Upper lobe of left lung (tissue), 6 donors: ENCODE data around the gene ATXN2. TPM values are rescaled to one million over a fixed set of nuclear protein-coding genes. Genes with fewer than 3 reads are reported as not detected.
"Not testable (repeated sequence)": the region's sequence is repeated elsewhere in the genome, so short reads cannot be mapped to it uniquely, and the experiment has no call there.

ENCODE experiments used
- ATAC-seq, 2 donors: fragments of 200-7000 bp; cut with Tn5 transposase; one replicate each; pipeline ENCODE4 v1.9.1; 2022; ENCODE audit warnings: mild to moderate bottlenecking in 2 of 2, moderate library complexity in 2 of 2; ENCODE audit not compliant: low FRiP score in 2 of 2
- DNase-seq, 2 donors: peaks; one replicate each; pipeline ENCODE4 v3.0.0-alpha.2; 2019 to 2020
- H3K27ac ChIP-seq, 4 donors: fragments of 200-600 bp; sonication (generic); one replicate each; pipeline ENCODE4 v1.5.1; 2016 to 2019
- H3K27me3 ChIP-seq, 4 donors: fragments of 200-600 bp; sonication (generic); one replicate each; pipeline ENCODE4 v1.5.1; 2017 to 2019
- H3K36me3 ChIP-seq, 4 donors: fragments of 200-600 bp; sonication (generic); one replicate each; pipeline ENCODE4 v1.5.1; 2016 to 2019
- H3K4me1 ChIP-seq, 4 donors: fragments of 200-600 bp; sonication (generic); one replicate each; pipeline ENCODE4 v1.5.1; 2018 to 2019
- H3K4me3 ChIP-seq, 4 donors: fragments of 200-600 bp; sonication (generic); one replicate each; pipeline ENCODE4 v1.5.1; 2017 to 2019; ENCODE audit warnings: mild to moderate bottlenecking in 2 of 4, moderate library complexity in 1 of 4
- H3K9me3 ChIP-seq, 4 donors: fragments of 200-600 bp; sonication (generic); one replicate each; pipeline ENCODE4 v1.5.1; 2018 to 2019
- EP300 ChIP-seq, 4 donors: sonication (generic); formaldehyde crosslinking; IDR thresholded peaks; one replicate each; pipeline ENCODE4 v1.5.1; 2017; ENCODE audit warnings: antibody characterized with exemption in 4 of 4, control low read depth in 2 of 4
- POLR2A ChIP-seq, 4 donors: fragments of 450-650 bp; IDR thresholded peaks; one replicate each; pipeline ENCODE4 v1.5.1; 2016 to 2017; ENCODE audit warnings: antibody characterized with exemption in 4 of 4, mild to moderate bottlenecking in 2 of 4
- POLR2AphosphoS5 ChIP-seq, 2 donors: sonication (generic); formaldehyde crosslinking; IDR thresholded peaks; one replicate each; pipeline ENCODE4 v1.5.1; 2017; ENCODE audit warnings: antibody characterized with exemption in 2 of 2
- WGBS, 2 donors: methylation state at CpG; one replicate each; pipeline ENCODE4 v1.1.5; 2017 to 2018; 5-methylcytosine and 5-hydroxymethylcytosine counted together
- total RNA-seq, 6 donors: library from RNA; depleted of rRNA in 4 of 6; stranded (reverse); fragments of >200 nt in 4 of 6; gene quantifications; one replicate each; pipeline versions ENCODE4 v1.1.0 to v1.2.1, GENCODE V29; 2016 to 2021
- TF ChIP-seq, protein P1 (sequence below), 6 experiments: fragments of 450-650 bp in 4 of 6; fragments of 200-600 bp in 2 of 6; sonication (generic) in 2 of 6; IDR thresholded peaks; one replicate each; pipeline ENCODE4 v1.5.1; 2016 to 2019; ENCODE audit warnings: antibody characterized with exemption in 6 of 6
- donor health status: DM: no; HTN: no; CAD: no; lungs with moderate emphysema.
- donor health status: DM: no; HTN: yes; CAD: no; lungs with severe emphysema.

Gene ATXN2
- total RNA-seq, 6 donors from 2014 or later: 50.7 to 189 (median 75.2) TPM

DNA sequence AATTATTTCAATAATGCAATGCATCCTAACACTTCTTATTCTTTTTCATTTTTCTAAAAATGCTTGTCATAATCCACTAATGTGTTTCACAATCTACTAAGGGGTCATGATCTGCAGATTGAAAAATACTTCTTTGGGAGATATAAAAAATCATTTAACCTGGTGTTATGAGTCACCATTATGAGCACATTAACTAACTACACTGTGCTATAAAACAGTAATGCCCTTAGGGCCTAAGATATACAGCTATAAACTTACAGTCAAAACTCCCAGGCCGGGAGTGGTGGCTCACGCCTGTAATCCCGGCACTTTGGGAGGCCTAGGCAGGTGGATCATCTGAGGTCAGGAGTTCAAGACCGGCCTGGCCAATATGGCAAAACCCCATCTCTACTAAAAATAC, 14.2 kb downstream of the ATXN2 start:
- no peak for ATAC-seq
- H3K27ac ChIP-seq: no peak overlapping the region
- H3K9me3 ChIP-seq: no peaks in the 10 kb centered on the region
- DNase-seq: no peak
- no peaks in the 10 kb centered on the region for H3K27me3 ChIP-seq
- no peaks in the 10 kb centered on the region for H3K36me3 ChIP-seq
- TF ChIP-seq POLR2A (IDR thresholded peaks at IDR 0.05): no peak
- TF ChIP-seq, protein P1, sequence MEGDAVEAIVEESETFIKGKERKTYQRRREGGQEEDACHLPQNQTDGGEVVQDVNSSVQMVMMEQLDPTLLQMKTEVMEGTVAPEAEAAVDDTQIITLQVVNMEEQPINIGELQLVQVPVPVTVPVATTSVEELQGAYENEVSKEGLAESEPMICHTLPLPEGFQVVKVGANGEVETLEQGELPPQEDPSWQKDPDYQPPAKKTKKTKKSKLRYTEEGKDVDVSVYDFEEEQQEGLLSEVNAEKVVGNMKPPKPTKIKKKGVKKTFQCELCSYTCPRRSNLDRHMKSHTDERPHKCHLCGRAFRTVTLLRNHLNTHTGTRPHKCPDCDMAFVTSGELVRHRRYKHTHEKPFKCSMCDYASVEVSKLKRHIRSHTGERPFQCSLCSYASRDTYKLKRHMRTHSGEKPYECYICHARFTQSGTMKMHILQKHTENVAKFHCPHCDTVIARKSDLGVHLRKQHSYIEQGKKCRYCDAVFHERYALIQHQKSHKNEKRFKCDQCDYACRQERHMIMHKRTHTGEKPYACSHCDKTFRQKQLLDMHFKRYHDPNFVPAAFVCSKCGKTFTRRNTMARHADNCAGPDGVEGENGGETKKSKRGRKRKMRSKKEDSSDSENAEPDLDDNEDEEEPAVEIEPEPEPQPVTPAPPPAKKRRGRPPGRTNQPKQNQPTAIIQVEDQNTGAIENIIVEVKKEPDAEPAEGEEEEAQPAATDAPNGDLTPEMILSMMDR (IDR thresholded peaks at IDR 0.05): no peak
- TF ChIP-seq POLR2AphosphoS5 (IDR thresholded peaks at IDR 0.05): no peak
- no peak for TF ChIP-seq EP300 (IDR thresholded peaks at IDR 0.05)
- 84 to 96% methylated on average over 4 of the region's 4 CpGs for WGBS, 2 donors
- no peak overlapping the region for H3K4me3 ChIP-seq
- peaks cover 0 to 13% (median 9%) of the 10 kb centered on the region in 4 donors for H3K4me1 ChIP-seq

DNA sequence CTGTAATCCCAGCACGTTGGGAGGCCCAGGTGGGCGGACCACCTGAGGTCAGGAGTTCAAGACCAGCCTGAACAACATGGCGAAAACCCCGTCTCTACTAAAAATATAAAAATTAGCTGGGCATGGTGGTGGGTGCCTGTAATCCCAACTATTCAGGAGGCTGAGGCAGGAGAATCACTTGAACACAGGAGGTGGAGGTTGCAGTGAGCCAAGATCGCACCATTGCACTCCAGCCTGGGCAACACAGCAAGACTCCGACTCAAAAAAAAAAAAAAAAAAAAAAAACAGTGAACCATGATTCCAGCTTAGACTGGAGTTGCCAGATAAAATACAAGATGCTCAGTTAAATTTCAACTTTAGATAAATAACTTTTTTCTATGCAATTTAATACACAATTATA, 15.6 kb downstream of the ATXN2 start:
- WGBS, 2 donors: 93 to 97% methylated on average over 6 of the region's 6 CpGs
- H3K36me3 ChIP-seq, ATAC-seq, H3K27ac ChIP-seq, DNase-seq, H3K9me3 ChIP-seq, H3K4me3 ChIP-seq, H3K27me3 ChIP-seq: not testable (repeated sequence)
- peaks cover 6 to 27% (median 11%) of the 10 kb centered on the region in 4 donors for H3K4me1 ChIP-seq

DNA sequence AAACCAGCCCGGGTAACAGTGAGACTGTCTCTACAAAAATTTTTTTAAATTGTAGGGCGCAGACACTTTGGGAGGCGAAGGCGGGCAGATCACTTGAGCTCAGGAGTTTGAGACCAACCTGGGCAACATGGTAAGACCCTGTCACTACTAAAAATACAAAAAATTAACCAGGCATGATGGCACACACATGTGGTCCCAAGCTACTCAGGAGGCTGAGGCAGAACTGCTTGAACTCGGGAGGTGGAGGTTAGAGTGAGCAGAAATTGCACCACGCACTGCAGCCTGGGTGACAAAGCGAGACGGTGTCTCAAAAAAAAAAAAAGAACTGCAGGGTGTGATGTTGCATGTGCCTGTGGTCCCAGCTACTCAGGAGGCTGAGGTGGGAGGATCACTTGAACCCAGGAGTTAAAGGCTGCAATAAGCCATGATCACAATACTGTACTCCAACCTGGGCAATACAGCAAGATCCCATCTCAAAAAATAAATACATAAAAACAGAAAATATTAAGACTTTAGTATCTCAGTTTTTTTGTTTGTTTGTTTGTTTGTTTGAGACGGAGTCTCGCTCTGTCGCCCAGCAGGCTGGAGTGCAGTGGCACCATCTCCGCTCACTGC, 16.9 kb downstream of the ATXN2 start:
- H3K4me1 ChIP-seq: peaks cover 14 to 31% (median 16%) of the 10 kb centered on the region in 4 donors

DNA sequence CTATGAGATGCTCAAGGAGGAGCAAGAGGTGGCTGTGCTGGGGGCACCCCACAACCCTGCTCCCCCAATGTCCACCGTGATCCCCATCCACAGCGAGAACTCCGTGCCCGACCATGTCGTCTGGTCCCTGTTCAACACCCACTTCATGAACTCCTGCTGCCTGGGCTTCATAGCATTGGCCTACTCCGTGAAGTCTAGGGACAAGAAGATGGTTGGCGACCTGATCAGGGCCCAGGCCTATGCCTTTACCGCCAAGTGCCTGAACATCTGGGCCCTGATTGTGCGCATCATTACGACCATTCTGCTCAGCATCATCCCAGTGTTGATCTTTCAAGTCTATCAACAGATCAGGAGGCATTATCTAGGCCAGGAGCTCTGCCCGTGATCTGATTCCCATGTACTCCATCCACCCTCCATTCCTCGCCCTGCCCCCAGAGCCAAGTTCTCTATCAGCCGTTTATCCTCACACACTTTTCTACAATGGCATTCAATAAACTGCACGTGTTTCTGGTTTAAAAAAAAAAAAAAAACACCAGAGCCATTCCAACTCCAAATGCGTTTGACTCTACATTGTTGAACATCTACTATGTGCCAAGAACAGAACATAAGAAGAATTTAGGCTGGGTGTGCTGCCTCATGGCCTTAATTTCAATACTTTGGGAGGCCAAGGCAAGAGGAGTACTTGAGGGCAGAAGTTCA, 17.5 kb downstream of the ATXN2 start:
- no peak for ATAC-seq
- H3K36me3 ChIP-seq: no peaks in the 10 kb centered on the region
- no peak overlapping the region for H3K4me3 ChIP-seq
- TF ChIP-seq POLR2A (IDR thresholded peaks at IDR 0.05) (no peak), EP300 (IDR thresholded peaks at IDR 0.05) (no peak), POLR2AphosphoS5 (IDR thresholded peaks at IDR 0.05) (no peak)
- TF ChIP-seq, protein P1 (IDR thresholded peaks at IDR 0.05): no peak
- no peaks in the 10 kb centered on the region for H3K27me3 ChIP-seq
- no peaks in the 10 kb centered on the region for H3K9me3 ChIP-seq
- H3K27ac ChIP-seq: no peak overlapping the region
- DNase-seq: no peak
- peaks cover 10 to 28% (median 14%) of the 10 kb centered on the region in 4 donors for H3K4me1 ChIP-seq
- WGBS, 2 donors: 88% methylated on average over 15 of the region's 15 CpGs

More for the DNA sequence above, 16.9 kb downstream of the ATXN2 start:
- 91 to 93% methylated on average over 12 of the region's 12 CpGs for WGBS, 2 donors
- Histone ChIP-seq H3K4me3 (no peak overlapping the region), H3K36me3 (no peaks in the 10 kb centered on the region), H3K27me3 (no peaks in the 10 kb centered on the region), H3K27ac (no peak overlapping the region), H3K9me3 (no peaks in the 10 kb centered on the region)
- TF ChIP-seq EP300 (IDR thresholded peaks at IDR 0.05) (no peak), POLR2A (IDR thresholded peaks at IDR 0.05) (no peak), POLR2AphosphoS5 (IDR thresholded peaks at IDR 0.05) (no peak)
- TF ChIP-seq, protein P1 (IDR thresholded peaks at IDR 0.05): no peak
- no peak for ATAC-seq
- DNase-seq: no peak

DNA sequence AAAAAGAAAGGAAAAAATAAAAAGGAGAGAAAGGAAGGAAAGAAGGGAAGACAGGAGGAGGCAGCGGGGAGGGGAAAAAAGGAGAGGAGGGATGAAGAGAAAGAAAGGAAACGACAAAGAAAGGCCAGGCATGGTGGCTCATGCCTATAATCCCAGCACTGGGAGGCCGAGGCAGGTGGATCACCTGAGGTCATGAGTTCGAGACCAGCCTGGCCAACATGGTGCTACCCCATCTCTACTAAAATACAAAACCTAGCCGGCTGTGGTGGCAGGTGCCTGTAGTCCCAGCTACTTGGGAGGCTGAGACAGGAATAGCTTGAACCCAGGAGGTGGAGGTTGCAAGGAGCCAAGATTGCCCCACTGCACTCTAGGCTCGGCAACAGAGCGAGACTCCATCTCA, 18.4 kb downstream of the ATXN2 start:
- peaks cover 8 to 28% (median 13%) of the 10 kb centered on the region in 4 donors for H3K4me1 ChIP-seq
- DNase-seq: no peak
- ATAC-seq: no peak
- H3K27ac ChIP-seq: no peak overlapping the region
- WGBS, 2 donors: 93 to 94% methylated on average over 7 of the region's 7 CpGs
- no peaks in the 10 kb centered on the region for H3K27me3 ChIP-seq
- no peak overlapping the region for H3K4me3 ChIP-seq
- TF ChIP-seq, protein P1 (IDR thresholded peaks at IDR 0.05): no peak
- TF ChIP-seq POLR2AphosphoS5 (IDR thresholded peaks at IDR 0.05) (no peak), EP300 (IDR thresholded peaks at IDR 0.05) (no peak), POLR2A (IDR thresholded peaks at IDR 0.05) (no peak)
- no peaks in the 10 kb centered on the region for H3K9me3 ChIP-seq
- H3K36me3 ChIP-seq: no peaks in the 10 kb centered on the region
